ES-I3 (cell line): Measurements from ENCODE around the gene ZNRD2.

Experiments
- H3K36me3 ChIP-seq: 2 replicates; pipeline ENCODE4 v1.6.1; 2013; ENCODE audit warnings: mild to moderate bottlenecking, low read length, control low read depth, moderate library complexity; ENCODE audit not compliant: insufficient read depth
- H3K4me1 ChIP-seq: 2 replicates; pipeline ENCODE4 v1.6.1; 2013; ENCODE audit warnings: mild to moderate bottlenecking, control low read depth, low read length; ENCODE audit not compliant: insufficient read depth
- H3K9ac ChIP-seq: 2 replicates; pipeline ENCODE4 v1.6.1; 2013; ENCODE audit warnings: low read depth, mild to moderate bottlenecking, low read length, moderate library complexity
- H3K9me3 ChIP-seq: 2 replicates; pipeline ENCODE4 v1.6.1; 2013; ENCODE audit warnings: mild to moderate bottlenecking, low read length, moderate library complexity; ENCODE audit not compliant: control insufficient read depth, insufficient read depth

The ZNRD2 gene

DNA sequence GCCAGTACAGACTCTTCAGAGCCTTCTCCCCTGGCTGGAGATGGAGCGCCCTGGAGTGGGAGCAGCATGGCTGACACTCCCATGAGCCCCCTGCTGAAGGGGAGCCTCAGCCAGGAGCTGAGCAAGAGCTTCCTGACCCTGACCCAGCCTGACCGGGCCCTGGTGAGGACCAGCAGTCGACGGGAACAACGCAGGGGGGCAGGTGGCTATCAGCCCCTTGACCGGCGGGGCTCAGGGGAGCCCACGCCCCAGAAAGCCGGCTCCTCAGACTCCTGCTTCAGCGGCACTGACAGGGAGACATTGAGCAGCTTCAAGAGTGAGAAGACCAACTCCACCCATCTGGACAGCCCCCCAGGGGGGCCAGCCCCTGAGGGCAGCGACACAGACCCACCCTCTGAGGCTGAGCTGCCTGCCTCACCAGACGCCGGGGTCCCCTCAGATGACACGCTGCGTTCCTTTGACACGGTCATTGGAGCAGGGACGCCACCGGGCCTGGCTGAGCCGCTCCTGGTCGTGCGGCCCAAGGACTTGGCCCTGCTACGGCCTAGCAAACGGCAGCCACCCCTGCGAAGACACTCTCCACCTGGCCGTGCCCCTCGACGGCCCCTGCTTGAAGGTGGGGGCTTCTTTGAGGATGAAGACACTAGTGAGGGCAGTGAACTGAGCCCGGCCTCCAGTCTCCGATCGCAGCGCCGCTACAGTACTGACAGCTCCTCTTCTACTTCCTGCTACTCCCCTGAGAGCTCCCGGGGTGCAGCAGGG is 47.9 kb downstream of the ZNRD2 start:
- Histone ChIP-seq H3K36me3 (peaks cover 16% of the 10 kb centered on the region), H3K4me1 (no peaks in the 10 kb centered on the region), H3K9ac (no peak overlapping the region), H3K9me3 (no peaks in the 10 kb centered on the region)

DNA sequence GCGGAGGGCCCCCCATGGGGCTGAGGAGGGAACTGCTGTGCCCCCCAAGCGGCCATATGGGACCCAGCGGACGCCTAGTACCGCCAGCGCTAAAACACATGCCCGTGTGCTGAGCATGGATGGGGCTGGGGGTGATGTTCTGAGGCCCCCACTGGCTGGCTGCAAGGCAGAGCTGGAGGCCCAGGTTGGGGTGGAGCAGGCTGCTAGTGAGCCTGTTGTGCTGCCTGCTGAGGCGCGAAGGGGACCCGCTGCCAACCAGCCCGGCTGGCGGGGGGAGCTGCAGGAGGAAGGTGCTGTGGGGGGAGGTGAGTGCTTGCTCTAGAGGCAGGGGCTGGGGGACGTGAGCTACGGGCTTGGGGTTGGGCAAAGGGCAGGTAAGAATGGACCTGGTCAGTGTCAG is 48.5 kb downstream of the ZNRD2 start:
- Histone ChIP-seq H3K9me3 (no peaks in the 10 kb centered on the region), H3K9ac (no peak overlapping the region), H3K4me1 (no peaks in the 10 kb centered on the region), H3K36me3 (peaks cover 16% of the 10 kb centered on the region)

DNA sequence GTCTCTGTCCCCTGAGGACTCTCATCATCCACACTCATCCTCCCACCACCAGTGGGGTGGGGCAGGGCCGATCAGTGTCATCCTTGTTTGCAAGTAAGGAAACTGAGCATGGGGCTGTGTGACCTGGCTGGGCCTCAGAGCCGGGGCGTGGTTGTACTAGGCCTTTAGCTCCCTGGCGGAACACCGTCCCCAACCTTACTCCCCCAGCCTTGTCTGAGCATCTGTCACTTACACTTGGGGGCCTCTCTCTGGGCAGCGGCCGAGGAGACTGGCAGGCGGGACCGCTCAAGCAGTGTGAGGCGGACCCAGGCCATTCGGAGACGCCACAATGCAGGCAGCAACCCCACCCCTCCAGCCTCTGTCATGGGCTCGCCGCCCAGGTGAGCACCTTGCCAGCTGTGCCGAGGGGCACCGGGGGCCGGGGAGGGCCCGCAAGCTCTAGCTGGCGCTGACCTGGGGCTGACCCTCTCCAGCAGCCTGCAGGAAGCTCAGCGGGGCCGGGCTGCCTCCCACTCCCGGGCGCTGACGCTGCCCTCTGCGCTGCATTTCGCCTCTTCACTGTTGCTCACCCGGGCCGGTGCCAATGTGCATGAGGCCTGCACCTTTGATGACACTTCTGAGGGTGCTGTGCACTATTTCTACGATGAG is 49.1 kb downstream of the ZNRD2 start:
- Histone ChIP-seq H3K4me1 (no peaks in the 10 kb centered on the region), H3K9ac (no peak overlapping the region), H3K36me3 (peaks cover 16% of the 10 kb centered on the region), H3K9me3 (no peaks in the 10 kb centered on the region)

GRCh38 chr11:65620666-65621065 is 50.4 kb downstream of the ZNRD2 start:
- Histone ChIP-seq H3K9me3 (no peaks in the 10 kb centered on the region), H3K9ac (no peak overlapping the region), H3K36me3 (peaks cover 16% of the 10 kb centered on the region), H3K4me1 (no peaks in the 10 kb centered on the region)

DNA sequence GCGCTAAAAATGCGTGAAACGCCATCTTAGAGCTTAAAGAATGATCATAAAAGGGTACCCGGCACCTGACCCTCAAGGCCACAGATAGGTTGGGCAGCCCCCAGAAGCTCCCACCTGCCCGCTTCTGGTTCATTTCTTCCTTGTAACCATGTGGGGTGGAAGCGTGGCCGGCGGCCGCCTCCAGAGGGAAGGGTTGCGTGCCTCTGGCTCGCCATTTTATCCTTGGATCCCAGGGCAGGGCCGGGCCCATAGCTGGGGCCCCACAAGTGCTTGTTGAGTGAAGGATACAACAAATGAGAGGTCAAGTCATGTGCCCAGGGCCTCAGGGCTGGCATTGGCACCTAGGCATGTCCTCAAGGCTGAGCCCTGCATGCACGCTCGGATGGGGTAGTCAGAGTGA is 51.2 kb downstream of the ZNRD2 start:
- H3K9ac ChIP-seq: no peak overlapping the region
- H3K4me1 ChIP-seq: no peaks in the 10 kb centered on the region
- H3K9me3 ChIP-seq: no peaks in the 10 kb centered on the region
- H3K36me3 ChIP-seq: peaks cover 17% of the 10 kb centered on the region
